Left ventricle myocardium inferior (tissue), 1 donor: ENCODE data around the gene MORF4L2. TPM values are rescaled to one million over a fixed set of nuclear protein-coding genes. Genes with fewer than 3 reads are reported as not detected.
"Not testable (repeated sequence)": the region's sequence is repeated elsewhere in the genome, so short reads cannot be mapped to it uniquely, and the experiment has no call there.

ENCODE experiments used
- DNase-seq: peaks from one replicate; pipeline ENCODE4 v3.0.0-alpha.2; 2020
- H3K27ac ChIP-seq: fragments of 200-600 bp; replicated peaks from 2 replicates; pipeline ENCODE4 v1.8.0; 2021
- H3K27me3 ChIP-seq: fragments of 200-600 bp; 2 replicates; pipeline ENCODE4 v1.8.0; 2021; ENCODE audit warnings: low read depth
- H3K36me3 ChIP-seq: fragments of 200-600 bp; 2 replicates; pipeline ENCODE4 v1.8.0; 2021
- H3K4me1 ChIP-seq: fragments of 200-600 bp; 2 replicates; pipeline ENCODE4 v1.8.0; 2021
- H3K4me3 ChIP-seq: fragments of 200-600 bp; 2 replicates; pipeline ENCODE4 v1.8.0; 2021; ENCODE audit warnings: mild to moderate bottlenecking, moderate library complexity
- H3K9me3 ChIP-seq: fragments of 200-600 bp; replicated peaks from 2 replicates; pipeline ENCODE4 v1.8.0; 2021
- intact Hi-C: fragments of 100-400 bp; cut with micrococcal nuclease; formaldehyde crosslinking; loops from one replicate; pipeline ENCODE4 v1.11.0; 2022
- total RNA-seq: library from RNA; stranded (reverse); fragmentation: NEBNext Ultra II Directional; extraction: Animal tissue kit (Norgen Biotek cat#: 25700); gene quantifications from one replicate; pipeline ENCODE4 v1.2.1, GENCODE V29; 2021
- TF ChIP-seq, protein P1 (sequence below): fragments of 200-600 bp; IDR thresholded peaks from 2 replicates; pipeline ENCODE4 v1.8.0; 2021; ENCODE audit warnings: antibody characterized with exemption, mild to moderate bottlenecking, borderline replicate concordance
- donor health status: DM: no; HTN: yes; CAD: no; lungs with severe emphysema.

MORF4L2 gene
- total RNA-seq, 1 donor from 2014 or later, result 156 TPM

DNA sequence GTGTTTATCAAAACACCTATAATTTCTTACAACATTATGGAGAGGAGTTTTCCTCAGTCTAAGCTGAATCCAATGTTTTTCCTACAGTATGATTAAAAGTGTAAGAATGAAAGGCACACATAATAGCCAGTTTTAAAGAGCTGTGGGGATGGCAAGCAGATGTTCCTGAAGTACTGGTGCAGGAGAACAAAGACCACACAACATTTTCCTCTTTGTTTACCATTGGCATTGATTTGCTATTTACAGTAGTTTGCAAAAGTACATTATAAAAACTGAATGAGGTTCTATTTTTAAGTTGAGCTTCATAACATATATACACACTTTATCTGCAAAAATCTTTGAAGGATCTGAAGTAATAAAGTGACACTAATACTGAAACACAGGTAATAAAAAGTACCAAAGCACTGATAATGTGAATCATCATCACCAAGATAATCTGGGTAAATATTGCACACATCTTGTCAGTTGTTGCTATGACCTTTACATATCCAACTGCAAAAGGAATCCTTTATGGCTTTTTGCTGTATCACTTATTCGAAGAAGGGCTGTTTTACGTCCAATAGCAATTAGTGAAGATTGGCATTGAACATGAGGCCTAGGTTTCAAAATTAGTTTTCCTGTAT is 35.2 kb downstream of the MORF4L2 start:
- intact Hi-C loops, result no loop called here
- H3K4me1 ChIP-seq, result no peaks in the 10 kb centered on the region
- H3K4me3 ChIP-seq, result no peak overlapping the region
- H3K36me3 ChIP-seq, result no peaks in the 10 kb centered on the region
- DNase-seq, result no peak
- no peak overlapping the region for H3K27ac ChIP-seq
- H3K9me3 ChIP-seq, result no peaks in the 10 kb centered on the region
- no peaks in the 10 kb centered on the region for H3K27me3 ChIP-seq
- TF ChIP-seq, protein P1, sequence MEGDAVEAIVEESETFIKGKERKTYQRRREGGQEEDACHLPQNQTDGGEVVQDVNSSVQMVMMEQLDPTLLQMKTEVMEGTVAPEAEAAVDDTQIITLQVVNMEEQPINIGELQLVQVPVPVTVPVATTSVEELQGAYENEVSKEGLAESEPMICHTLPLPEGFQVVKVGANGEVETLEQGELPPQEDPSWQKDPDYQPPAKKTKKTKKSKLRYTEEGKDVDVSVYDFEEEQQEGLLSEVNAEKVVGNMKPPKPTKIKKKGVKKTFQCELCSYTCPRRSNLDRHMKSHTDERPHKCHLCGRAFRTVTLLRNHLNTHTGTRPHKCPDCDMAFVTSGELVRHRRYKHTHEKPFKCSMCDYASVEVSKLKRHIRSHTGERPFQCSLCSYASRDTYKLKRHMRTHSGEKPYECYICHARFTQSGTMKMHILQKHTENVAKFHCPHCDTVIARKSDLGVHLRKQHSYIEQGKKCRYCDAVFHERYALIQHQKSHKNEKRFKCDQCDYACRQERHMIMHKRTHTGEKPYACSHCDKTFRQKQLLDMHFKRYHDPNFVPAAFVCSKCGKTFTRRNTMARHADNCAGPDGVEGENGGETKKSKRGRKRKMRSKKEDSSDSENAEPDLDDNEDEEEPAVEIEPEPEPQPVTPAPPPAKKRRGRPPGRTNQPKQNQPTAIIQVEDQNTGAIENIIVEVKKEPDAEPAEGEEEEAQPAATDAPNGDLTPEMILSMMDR, result no peak

DNA sequence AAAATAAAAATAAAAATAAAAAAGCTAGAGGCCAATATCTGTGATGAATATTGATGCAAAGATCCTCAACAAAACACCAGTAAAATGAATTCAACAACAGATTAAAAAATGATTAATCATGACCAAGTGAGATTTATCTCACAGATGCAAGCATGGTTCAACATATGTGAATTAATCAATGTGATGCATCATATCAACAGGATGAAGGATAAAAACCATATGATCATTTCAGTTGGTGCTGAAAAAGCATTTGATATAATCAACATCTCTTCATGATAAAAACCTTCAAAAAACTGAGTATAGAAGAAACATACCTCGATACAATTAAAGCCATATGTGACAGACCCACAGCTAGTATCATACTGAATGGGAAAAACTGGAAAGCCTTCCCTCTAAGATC is 38.9 kb downstream of the MORF4L2 start:
- no peak overlapping the region for H3K27ac ChIP-seq
- no peak for DNase-seq
- no peaks in the 10 kb centered on the region for H3K9me3 ChIP-seq
- H3K36me3 ChIP-seq, result no peaks in the 10 kb centered on the region
- TF ChIP-seq, protein P1, result no peak
- no peaks in the 10 kb centered on the region for H3K4me1 ChIP-seq
- intact Hi-C loops, result no loop called here
- no peak overlapping the region for H3K4me3 ChIP-seq
- no peaks in the 10 kb centered on the region for H3K27me3 ChIP-seq

DNA sequence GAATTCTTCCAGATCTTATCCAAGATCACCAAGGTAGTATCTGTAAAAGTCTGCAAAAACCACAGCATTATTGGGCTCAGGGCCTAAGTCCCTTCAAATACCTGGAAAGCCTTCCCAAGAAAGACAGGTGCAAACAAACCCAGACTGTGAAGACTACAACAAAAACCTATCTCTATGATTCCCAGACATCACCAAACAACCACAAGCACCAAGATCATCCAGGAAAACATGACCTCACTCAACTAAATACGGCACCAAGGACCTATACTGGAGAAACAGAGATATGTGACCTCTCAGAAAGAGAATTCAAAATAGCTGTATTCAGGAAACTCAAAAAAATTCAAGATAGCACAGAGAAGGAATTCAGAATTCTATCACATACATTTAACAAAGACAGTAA is 42.4 kb downstream of the MORF4L2 start:
- TF ChIP-seq, protein P1, result no peak
- Histone ChIP-seq H3K9me3 (no peaks in the 10 kb centered on the region), H3K4me3 (no peak overlapping the region), H3K27me3 (no peaks in the 10 kb centered on the region), H3K27ac (no peak overlapping the region), H3K36me3 (no peaks in the 10 kb centered on the region), H3K4me1 (no peaks in the 10 kb centered on the region)
- no peak for DNase-seq
- intact Hi-C loops, result no loop called here

DNA sequence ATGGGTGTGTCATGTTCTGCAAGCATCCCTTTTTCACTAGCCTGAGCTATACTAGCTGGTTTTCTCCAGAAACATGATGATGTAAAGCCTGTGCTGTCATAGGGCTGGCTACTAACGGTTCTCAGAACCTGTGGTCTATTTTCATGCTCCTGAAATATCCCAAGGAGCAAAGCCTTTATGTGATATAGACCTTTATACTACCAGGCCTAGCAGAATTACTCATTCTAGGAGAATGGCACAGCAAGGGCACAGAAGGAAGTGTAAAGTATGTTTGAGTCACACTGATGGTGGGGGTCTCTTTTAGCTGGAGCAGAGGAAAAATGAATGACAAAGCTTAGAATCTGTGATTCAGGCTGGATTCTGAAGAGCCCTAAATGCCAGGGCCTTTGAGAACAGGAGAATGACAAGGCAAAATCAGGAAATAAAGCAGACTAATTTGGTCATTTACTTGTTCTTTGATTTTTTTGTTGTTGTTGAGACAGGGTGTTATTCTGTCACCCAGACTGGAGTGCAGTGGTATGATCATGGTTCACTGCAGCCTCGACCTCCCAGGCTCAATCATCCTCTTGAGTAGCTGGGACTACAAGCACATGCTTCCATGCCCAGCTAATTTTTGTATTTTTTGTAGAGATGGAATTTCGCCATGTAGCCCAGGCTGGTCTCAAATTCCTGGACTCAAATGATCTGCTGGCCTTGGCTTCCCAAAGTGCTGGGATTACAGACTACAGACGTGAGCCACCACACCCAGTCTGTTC is 45.9 kb downstream of the MORF4L2 start:
- no peaks in the 10 kb centered on the region for H3K27me3 ChIP-seq
- no peak overlapping the region for H3K27ac ChIP-seq
- H3K36me3 ChIP-seq, result no peaks in the 10 kb centered on the region
- no peaks in the 10 kb centered on the region for H3K4me1 ChIP-seq
- H3K9me3 ChIP-seq, result no peaks in the 10 kb centered on the region
- TF ChIP-seq, protein P1, result no peak
- no peak overlapping the region for H3K4me3 ChIP-seq
- DNase-seq, result no peak
- intact Hi-C loops, result no loop called here

DNA sequence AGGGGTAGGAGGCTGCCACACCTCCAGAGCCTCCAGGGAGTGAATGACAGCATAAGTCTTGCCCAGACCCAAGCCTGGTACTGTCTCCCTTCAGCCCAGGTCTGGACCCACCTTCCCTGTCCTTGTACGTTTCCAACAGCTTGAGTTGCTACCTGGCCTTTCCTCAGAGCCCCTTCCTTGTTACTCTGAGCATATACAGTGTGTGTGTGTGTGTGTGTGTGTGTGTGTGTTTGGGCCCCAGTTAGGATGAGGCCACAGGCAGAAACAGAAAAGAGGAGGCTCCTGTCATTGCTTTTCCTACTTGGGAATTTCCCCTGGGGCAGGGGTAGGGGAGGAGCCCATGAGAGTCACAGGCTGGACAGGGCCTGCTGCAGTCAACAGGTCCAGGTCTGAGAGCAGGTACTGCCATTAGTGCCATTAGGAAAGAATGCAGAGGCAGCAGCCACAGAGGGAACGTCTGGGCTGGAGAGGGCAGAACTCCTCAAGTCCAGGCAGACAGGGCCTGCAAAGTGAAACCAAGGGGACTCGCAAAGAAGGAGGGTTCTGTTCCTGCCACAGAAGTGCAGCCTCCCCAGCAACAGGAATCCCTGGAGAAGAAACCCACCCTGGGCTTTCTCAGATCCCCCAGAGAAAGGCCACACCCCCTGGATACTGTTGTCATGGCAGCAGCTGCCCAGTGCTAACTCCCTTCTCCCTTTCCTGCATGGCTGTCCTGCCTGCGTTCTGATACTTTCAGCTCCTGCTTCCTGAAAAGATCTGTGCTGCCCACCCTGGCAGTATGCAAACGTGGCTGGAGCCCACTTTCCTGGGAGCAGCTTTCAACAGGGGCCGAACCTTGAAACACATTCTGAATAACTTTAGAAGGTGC is 47.8 kb downstream of the MORF4L2 start:
- H3K4me1 ChIP-seq, H3K27me3 ChIP-seq, H3K4me3 ChIP-seq, H3K9me3 ChIP-seq, DNase-seq, H3K36me3 ChIP-seq, H3K27ac ChIP-seq, intact Hi-C loops: not testable (repeated sequence)
